Heart left ventricle (tissue), 13 donors: ENCODE measurements around the gene TRERF1.

ENCODE experiments used
- CTCF ChIP-seq, 12 donors: fragments of 200-600 bp; sonication (generic) in 4 of 12; IDR thresholded peaks; one replicate each; pipeline versions ENCODE4 v1.5.0 to v1.8.0; 2018 to 2022; ENCODE audit warnings: antibody characterized with exemption in 12 of 12, mild to moderate bottlenecking in 5 of 12
- POLR2A ChIP-seq, 2 donors: fragments of 450-650 bp; IDR thresholded peaks; one replicate each; pipeline ENCODE4 v1.6.1; 2017; ENCODE audit warnings: antibody characterized with exemption in 2 of 2, mild to moderate bottlenecking in 2 of 2, moderate library complexity in 2 of 2
- donor health status: ischemic (EF 13 %, LVEDD 7.1; RV severe dilation, severe dysfunction).
- donor health status: DM: no; HTN: yes; CAD: no.
- donor health status: DM: no; HTN: no; CAD: no.
- donor health status: ischemic (EF 25% LVEDD 6.9; RV normal size, moderate dysfunction).
- donor health status: ischemic (EF 25% LVEDD 5.7; RV mildly dilated, moderate dysfunction).
- donor health status: ischemic (EF 35%, LVEDD 5.7; RV mildly dilated, moderate dysfunction).
- donor health status: nonischemic (EF 11% LVEDD 7.7; RV severe dilation, severe dysfunction).
- donor health status: DM: yes; HTN: yes; CAD: no.
- donor health status: PGD.
- donor health status: ischemic (EF 29% LVEDD 5.4; RV normal size, mild dysfunction).
- donor health status: nonischemic (EF 23%, LVEDD 6.1; RV moderate dilation, normal function).

GRCh38 chr6:42195415-42195814, 256.3 kb downstream of the TRERF1 start:
- TF ChIP-seq CTCF (IDR thresholded peaks at IDR 0.05) (no peak), POLR2A (IDR thresholded peaks at IDR 0.05) (no peak)
